DND-41 (cell line): ENCODE measurements around the gene GRIK2.

Experiments used
- ATAC-seq: fragments of 200-7000 bp; cut with Tn5 transposase; 3 replicates; pipeline ENCODE4 v1.9.1; 2021; ENCODE audit warnings: low read depth; ENCODE audit not compliant: insufficient read depth
- DNase-seq: peaks from one replicate; pipeline ENCODE4 v3.0.0-alpha.2; 2020
- H2AFZ ChIP-seq: 2 replicates; pipeline ENCODE4 v1.6.0; 2012; ENCODE audit warnings: low read depth, low read length
- H3K27ac ChIP-seq: 2 replicates; pipeline ENCODE4 v1.5.1; 2012; ENCODE audit warnings: low read length, inconsistent platforms
- H3K27me3 ChIP-seq: fragments of 200-600 bp; sonication (generic); 2 replicates; pipeline ENCODE4 v1.6.0; 2012; ENCODE audit warnings: low read length, mild to moderate bottlenecking, inconsistent platforms; ENCODE audit not compliant: insufficient read depth, poor library complexity
- H3K36me3 ChIP-seq: 2 replicates; pipeline ENCODE4 v1.5.1; 2012; ENCODE audit warnings: low read length, inconsistent platforms; ENCODE audit not compliant: insufficient read depth
- H3K4me1 ChIP-seq: 2 replicates; pipeline ENCODE4 v1.5.1; 2012; ENCODE audit warnings: mild to moderate bottlenecking, low read length; ENCODE audit not compliant: insufficient read depth
- H3K4me2 ChIP-seq: 2 replicates; pipeline ENCODE4 v1.6.0; 2012; ENCODE audit warnings: mild to moderate bottlenecking, moderate library complexity, low read length, inconsistent platforms; ENCODE audit not compliant: insufficient read depth
- H3K4me3 ChIP-seq, 2 experiments: fragments of 200-600 bp in 1 of 2; shearing (Covaris generic) in 1 of 2; 2 replicates each; pipeline ENCODE4 v1.5.1; 2012 to 2016; ENCODE audit warnings: inconsistent platforms in 2 of 2, low read length in 2 of 2, mild to moderate bottlenecking in 2 of 2, low read depth in 1 of 2, moderate library complexity in 1 of 2
- H3K79me2 ChIP-seq: 2 replicates; pipeline ENCODE4 v1.6.0; 2012; ENCODE audit warnings: low read length, inconsistent platforms; ENCODE audit not compliant: insufficient read depth
- H3K9ac ChIP-seq: 2 replicates; pipeline ENCODE4 v1.6.0; 2012; ENCODE audit warnings: low read depth, mild to moderate bottlenecking, inconsistent platforms, low read length, moderate library complexity
- H3K9me3 ChIP-seq: 2 replicates; pipeline ENCODE4 v1.5.1; 2012; ENCODE audit warnings: low read length, moderate library complexity, mild to moderate bottlenecking, inconsistent platforms; ENCODE audit not compliant: insufficient read depth, severe bottlenecking
- H4K20me1 ChIP-seq: 2 replicates; pipeline ENCODE4 v1.6.0; 2012; ENCODE audit warnings: low read length; ENCODE audit not compliant: insufficient read depth
- CTCF ChIP-seq: IDR thresholded peaks from 2 replicates; pipeline ENCODE4 v1.5.1; 2012; ENCODE audit warnings: borderline replicate concordance, low read length, moderate library complexity, mild to moderate bottlenecking; ENCODE audit not compliant: poor library complexity, severe bottlenecking; ENCODE audit errors: extremely low read depth
- EZH2 ChIP-seq: IDR thresholded peaks from 3 replicates; pipeline ENCODE4 v1.6.1; 2012; ENCODE audit warnings: borderline replicate concordance, low read depth, mild to moderate bottlenecking, moderate library complexity, low read length, inconsistent platforms; ENCODE audit not compliant: severe bottlenecking

GRIK2 gene

GRCh38 chr6:101663100-101663499 is 269.6 kb downstream of the GRIK2 start:
- Histone ChIP-seq H3K9ac (no peak overlapping the region), H2AFZ (no peak overlapping the region), H4K20me1 (no peaks in the 10 kb centered on the region), H3K4me2 (no peak overlapping the region), H3K4me1 (no peaks in the 10 kb centered on the region), H3K4me3 (no peak overlapping the region), H3K27me3 (no peaks in the 10 kb centered on the region), H3K79me2 (no peaks in the 10 kb centered on the region), H3K36me3 (no peaks in the 10 kb centered on the region), H3K9me3 (no peaks in the 10 kb centered on the region), H3K27ac (no peak overlapping the region)
- TF ChIP-seq CTCF: no peak
- TF ChIP-seq EZH2: no peak
- DNase-seq (no peak), ATAC-seq (no peak)

DNA sequence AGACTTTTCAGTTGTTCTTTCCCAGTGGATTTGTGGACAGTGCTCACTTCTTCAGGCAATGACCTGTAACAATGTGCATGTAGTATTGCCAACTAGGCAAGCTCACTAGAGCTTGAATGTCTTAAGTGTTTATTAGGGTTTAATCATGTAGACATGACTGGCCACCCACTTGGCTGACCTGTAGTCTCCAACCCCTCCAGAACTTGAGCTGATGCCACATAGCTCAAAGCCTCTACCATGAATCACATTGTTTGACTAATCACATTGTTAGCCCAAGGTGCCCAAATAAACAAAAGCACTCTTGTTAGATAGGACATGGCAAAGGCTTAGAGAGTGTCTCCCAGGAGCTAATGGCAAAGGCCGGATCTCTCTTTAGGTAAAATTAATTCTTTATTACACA is 272.7 kb downstream of the GRIK2 start:
- DNase-seq (no peak), ATAC-seq (no peak)
- no peak for TF ChIP-seq EZH2
- TF ChIP-seq CTCF: no peak
- Histone ChIP-seq H2AFZ (no peak overlapping the region), H3K9ac (no peak overlapping the region), H3K4me2 (no peak overlapping the region), H3K27me3 (no peaks in the 10 kb centered on the region), H3K4me1 (no peaks in the 10 kb centered on the region), H3K27ac (no peak overlapping the region), H3K9me3 (no peaks in the 10 kb centered on the region), H3K4me3 (no peak overlapping the region), H4K20me1 (no peaks in the 10 kb centered on the region), H3K36me3 (no peaks in the 10 kb centered on the region), H3K79me2 (no peaks in the 10 kb centered on the region)

- no peaks in the 10 kb centered on the region for H3K9me3 ChIP-seq
- H3K36me3 ChIP-seq: no peaks in the 10 kb centered on the region
- no peak overlapping the region for H3K4me3 ChIP-seq
- no peaks in the 10 kb centered on the region for H4K20me1 ChIP-seq
- no peak overlapping the region for H2AFZ ChIP-seq
- H3K27me3 ChIP-seq: no peaks in the 10 kb centered on the region
- no peak overlapping the region for H3K9ac ChIP-seq
- H3K4me2 ChIP-seq: no peak overlapping the region
- TF ChIP-seq CTCF: no peak
- TF ChIP-seq EZH2: no peak
- ATAC-seq (no peak), DNase-seq (no peak)
- no peaks in the 10 kb centered on the region for H3K79me2 ChIP-seq
- no peaks in the 10 kb centered on the region for H3K4me1 ChIP-seq
- H3K27ac ChIP-seq: no peak overlapping the region
Measured at GRCh38 chr6:101668496-101669030, 275.1 kb downstream of the GRIK2 start.

GRCh38 chr6:101676187-101676586 is 282.7 kb downstream of the GRIK2 start:
- Histone ChIP-seq H3K9ac (no peak overlapping the region), H3K9me3 (no peaks in the 10 kb centered on the region), H4K20me1 (no peaks in the 10 kb centered on the region), H3K27me3 (no peaks in the 10 kb centered on the region), H3K36me3 (no peaks in the 10 kb centered on the region), H2AFZ (no peak overlapping the region), H3K4me3 (no peak overlapping the region), H3K4me2 (no peak overlapping the region), H3K27ac (no peak overlapping the region), H3K4me1 (no peaks in the 10 kb centered on the region), H3K79me2 (no peaks in the 10 kb centered on the region)
- TF ChIP-seq EZH2 (no peak), CTCF (no peak)
- no peak for ATAC-seq
- no peak for DNase-seq
